ENCODE results near the gene NDUFS8. TPM values are rescaled to one million over a fixed set of nuclear protein-coding genes. Genes with fewer than 3 reads are reported as not detected.

Gene NDUFS8
- total RNA-seq, 3 donors from 2014 or later (not counting 1 experiment from before 2014, with no cell fraction given): 84.5 to 95.2 (median 90.7) TPM

GRCh38 chr11:68016904-68017817 lies 13.3 kb upstream of the NDUFS8 start:
- Mint-ChIP-seq H3K4me3 (no peak overlapping the region), H3K4me1 (peaks cover 0 to 5% of the 10 kb centered on the region in 2 donors), H3K27me3 (ENCODE audit: low read depth in 2 of 2) (no peaks in the 10 kb centered on the region), H3K36me3 (no peaks in the 10 kb centered on the region), H3K9me3 (no peaks in the 10 kb centered on the region), H3K27ac (no peak overlapping the region)
- TF ChIP-seq, protein P1, sequence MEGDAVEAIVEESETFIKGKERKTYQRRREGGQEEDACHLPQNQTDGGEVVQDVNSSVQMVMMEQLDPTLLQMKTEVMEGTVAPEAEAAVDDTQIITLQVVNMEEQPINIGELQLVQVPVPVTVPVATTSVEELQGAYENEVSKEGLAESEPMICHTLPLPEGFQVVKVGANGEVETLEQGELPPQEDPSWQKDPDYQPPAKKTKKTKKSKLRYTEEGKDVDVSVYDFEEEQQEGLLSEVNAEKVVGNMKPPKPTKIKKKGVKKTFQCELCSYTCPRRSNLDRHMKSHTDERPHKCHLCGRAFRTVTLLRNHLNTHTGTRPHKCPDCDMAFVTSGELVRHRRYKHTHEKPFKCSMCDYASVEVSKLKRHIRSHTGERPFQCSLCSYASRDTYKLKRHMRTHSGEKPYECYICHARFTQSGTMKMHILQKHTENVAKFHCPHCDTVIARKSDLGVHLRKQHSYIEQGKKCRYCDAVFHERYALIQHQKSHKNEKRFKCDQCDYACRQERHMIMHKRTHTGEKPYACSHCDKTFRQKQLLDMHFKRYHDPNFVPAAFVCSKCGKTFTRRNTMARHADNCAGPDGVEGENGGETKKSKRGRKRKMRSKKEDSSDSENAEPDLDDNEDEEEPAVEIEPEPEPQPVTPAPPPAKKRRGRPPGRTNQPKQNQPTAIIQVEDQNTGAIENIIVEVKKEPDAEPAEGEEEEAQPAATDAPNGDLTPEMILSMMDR (IDR thresholded peaks at IDR 0.05): no peak
- Histone ChIP-seq H3K4me3 (ENCODE audit: low read length) (no peak overlapping the region), H3K4me1 (ENCODE audit: control insufficient read depth, insufficient read depth, low read length) (peaks cover 11% of the 10 kb centered on the region), H3K27ac (ENCODE audit: low read length) (no peak overlapping the region), H3K36me3 (ENCODE audit: control insufficient read depth, insufficient read depth, low read length) (no peaks in the 10 kb centered on the region), H3K27me3 (ENCODE audit: control insufficient read depth, insufficient read depth, low read length) (no peaks in the 10 kb centered on the region), H3K9me3 (ENCODE audit: control insufficient read depth, insufficient read depth, low read length) (no peaks in the 10 kb centered on the region)
- intact Hi-C loops (cut with micrococcal nuclease): no loop called here
- 79% methylated on average over 16 of the region's 16 CpGs for WGBS (ENCODE audit: insufficient coverage)
- DNase-seq (no peak), ATAC-seq (no peak)

DNA sequence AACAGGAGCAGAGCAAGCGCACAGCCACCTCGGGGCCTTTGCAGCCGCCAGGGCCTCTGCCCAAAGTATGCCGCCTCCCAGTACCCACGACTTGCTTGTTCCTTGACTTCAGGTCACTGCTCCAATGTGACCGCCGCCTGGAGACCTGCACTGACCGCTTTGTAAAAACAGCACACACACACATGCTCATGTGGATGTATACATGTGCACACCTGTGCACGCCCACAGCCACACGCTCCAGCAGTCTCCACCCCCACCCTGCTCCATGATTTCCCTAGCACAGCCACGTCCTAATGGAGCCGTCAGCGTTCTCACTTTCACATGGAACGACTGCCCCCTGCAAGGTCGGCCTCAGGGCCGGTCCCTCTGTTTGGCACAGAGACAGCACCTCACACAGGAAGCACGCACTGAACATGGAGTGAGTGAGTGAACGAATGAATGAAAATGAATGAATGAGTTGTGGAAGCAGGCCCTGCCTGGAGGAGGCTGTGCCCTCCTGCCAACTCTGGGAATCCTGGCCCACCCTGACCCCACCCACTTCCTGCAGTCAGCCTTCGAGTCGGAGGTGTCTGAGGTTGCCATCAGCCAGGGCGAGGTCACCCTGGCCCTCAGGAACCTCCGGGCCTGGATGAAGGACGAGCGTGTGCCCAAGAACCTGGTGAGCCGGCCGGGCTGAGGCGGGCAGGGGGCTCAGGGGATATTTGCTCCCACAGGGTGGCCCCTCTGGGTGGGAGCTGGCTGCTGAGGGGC lies 12.3 kb upstream of the NDUFS8 start:
- WGBS (ENCODE audit: insufficient coverage): 85% methylated on average over 27 of the region's 27 CpGs
- intact Hi-C loops (cut with micrococcal nuclease): no loop called here
- H3K27me3 ChIP-seq (ENCODE audit: control insufficient read depth, insufficient read depth, low read length): no peaks in the 10 kb centered on the region
- no peak overlapping the region for H3K4me3 ChIP-seq (ENCODE audit: low read length)
- H3K27ac ChIP-seq (ENCODE audit: low read length): no peak overlapping the region
- no peaks in the 10 kb centered on the region for H3K36me3 ChIP-seq (ENCODE audit: control insufficient read depth, insufficient read depth, low read length)
- Mint-ChIP-seq H3K27me3 (ENCODE audit: low read depth in 2 of 2) (no peaks in the 10 kb centered on the region), H3K27ac (no peak overlapping the region), H3K9me3 (no peaks in the 10 kb centered on the region), H3K36me3 (no peaks in the 10 kb centered on the region), H3K4me3 (no peak overlapping the region), H3K4me1 (peaks cover 0 to 4% of the 10 kb centered on the region in 2 donors)
- DNase-seq: no peak
- no peaks in the 10 kb centered on the region for H3K9me3 ChIP-seq (ENCODE audit: control insufficient read depth, insufficient read depth, low read length)
- no peak for ATAC-seq
- peaks cover 1% of the 10 kb centered on the region for H3K4me1 ChIP-seq (ENCODE audit: control insufficient read depth, insufficient read depth, low read length)
- TF ChIP-seq, protein P1 (IDR thresholded peaks at IDR 0.05): no peak

- WGBS (ENCODE audit: insufficient coverage): 96% methylated on average over 18 of the region's 18 CpGs
- no peak for ATAC-seq
- no peaks in the 10 kb centered on the region for H3K9me3 ChIP-seq (ENCODE audit: control insufficient read depth, insufficient read depth, low read length)
- no peak for DNase-seq
- H3K4me1 ChIP-seq (ENCODE audit: control insufficient read depth, insufficient read depth, low read length): no peaks in the 10 kb centered on the region
- H3K36me3 ChIP-seq (ENCODE audit: control insufficient read depth, insufficient read depth, low read length): no peaks in the 10 kb centered on the region
- Mint-ChIP-seq H3K27me3 (ENCODE audit: low read depth in 2 of 2) (no peaks in the 10 kb centered on the region), H3K36me3 (no peaks in the 10 kb centered on the region), H3K9me3 (no peaks in the 10 kb centered on the region), H3K4me3 (no peak overlapping the region), H3K27ac (no peak overlapping the region), H3K4me1 (peaks cover 0 to 4% of the 10 kb centered on the region in 2 donors)
- TF ChIP-seq, protein P1 (IDR thresholded peaks at IDR 0.05): no peak
- no peaks in the 10 kb centered on the region for H3K27me3 ChIP-seq (ENCODE audit: control insufficient read depth, insufficient read depth, low read length)
- H3K27ac ChIP-seq (ENCODE audit: low read length): no peak overlapping the region
- no peak overlapping the region for H3K4me3 ChIP-seq (ENCODE audit: low read length)
- intact Hi-C loops (cut with micrococcal nuclease): no loop called here
Observed at GRCh38 chr11:68018730-68019190, 11.7 kb upstream of the NDUFS8 start.
